Effector memory CD8-positive, alpha-beta T cell (primary cell): ENCODE data around the gene YWHAQ.
"Not testable (repeated sequence)": the region's sequence is repeated elsewhere in the genome, so short reads cannot be mapped to it uniquely, and the experiment has no call there.

Experiments
- ATAC-seq: fragments of 150-1000 bp; cut with Tn5 transposase; replicated peaks from 2 replicates; pipeline ENCODE4 v1.10.0; 2021; ENCODE audit warnings: mild to moderate bottlenecking, moderate library complexity
- DNase-seq, 3 experiments: peaks; one replicate each; pipeline ENCODE4 v3.0.0; 2021
- H3K27ac Mint-ChIP-seq, 2 donors: one replicate each; pipeline ENCODE4 v1.8.0; 2022; ENCODE audit warnings: mild to moderate bottlenecking in 2 of 2, mixed read lengths in 2 of 2, moderate library complexity in 2 of 2
- H3K27me3 Mint-ChIP-seq, 2 donors: one replicate each; pipeline ENCODE4 v1.8.0; 2022; ENCODE audit warnings: mixed read lengths in 2 of 2
- H3K36me3 Mint-ChIP-seq: one replicate; pipeline ENCODE4 v1.8.0; 2022; ENCODE audit warnings: mild to moderate bottlenecking, moderate library complexity, mixed read lengths; ENCODE audit not compliant: insufficient read depth
- H3K4me1 Mint-ChIP-seq, 2 donors: one replicate each; pipeline ENCODE4 v1.8.0; 2022; ENCODE audit warnings: low read depth in 2 of 2, mixed read lengths in 2 of 2
- H3K4me3 Mint-ChIP-seq, 2 donors: one replicate each; pipeline ENCODE4 v1.8.0; 2022; ENCODE audit warnings: mild to moderate bottlenecking in 2 of 2, mixed read lengths in 2 of 2, moderate library complexity in 2 of 2
- H3K9me3 Mint-ChIP-seq, 2 donors: one replicate each; pipeline ENCODE4 v1.8.0; 2022; ENCODE audit warnings: mixed read lengths in 2 of 2

Gene YWHAQ

DNA sequence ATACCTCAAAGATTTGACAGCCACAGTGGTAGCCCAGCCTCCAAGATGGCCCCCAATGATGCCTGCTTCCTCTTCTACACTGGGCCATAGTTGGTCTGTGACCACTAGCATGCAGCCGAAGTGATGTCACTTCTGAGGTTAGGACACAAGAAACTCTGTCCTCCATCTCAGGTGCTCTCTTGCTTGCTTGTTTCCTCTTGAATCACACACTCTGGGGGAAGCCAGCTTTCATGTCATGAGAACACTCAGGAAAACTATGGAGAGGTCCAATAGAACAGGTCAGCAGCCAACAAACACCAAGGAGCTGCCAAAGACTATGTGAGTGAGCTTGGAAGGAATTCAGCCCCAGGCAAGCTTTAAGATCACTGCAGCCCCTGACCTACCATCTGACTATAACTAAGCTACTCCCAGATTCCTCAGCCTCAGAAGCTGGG is 71.8 kb downstream of the YWHAQ start:
- Mint-ChIP-seq H3K27ac (no peak overlapping the region), H3K27me3 (no peaks in the 10 kb centered on the region), H3K4me3 (no peak overlapping the region), H3K9me3 (no peaks in the 10 kb centered on the region), H3K36me3 (peaks cover 15% of the 10 kb centered on the region), H3K4me1 (peaks cover 16 to 22% of the 10 kb centered on the region in 2 donors)
- no peak for ATAC-seq
- DNase-seq: no peak

GRCh38 chr2:9556121-9556743 is 74.6 kb downstream of the YWHAQ start:
- Mint-ChIP-seq H3K4me1 (peaks cover 33 to 41% of the 10 kb centered on the region in 2 donors), H3K4me3 (peak overlapping the region; percentile 96 to 97), H3K27ac (peak overlapping the region; percentile 98), H3K9me3 (no peaks in the 10 kb centered on the region), H3K27me3 (no peaks in the 10 kb centered on the region), H3K36me3 (peaks cover 17% of the 10 kb centered on the region)
- peak; percentile 4 for ATAC-seq
- DNase-seq: peak in 2 of 3 experiments; percentile 8 to 33

- Mint-ChIP-seq H3K9me3 (no peaks in the 10 kb centered on the region), H3K27me3 (no peaks in the 10 kb centered on the region), H3K36me3 (peaks cover 17% of the 10 kb centered on the region), H3K4me1 (peaks cover 35 to 46% of the 10 kb centered on the region in 2 donors), H3K27ac (peak within 1 kb of the TSS; percentile 98), H3K4me3 (peak within 1 kb of the TSS; percentile 96 to 97)
- ATAC-seq (peak; percentile 90), DNase-seq (peak; percentile 74 to 80 (median 76))
Measured at GRCh38 chr2:9555297-9556120, 75.3 kb downstream of the YWHAQ start, which contains the start of gene ADAM17. ADAM17 (minus strand) TSS chr2:9555830; CDS start chr2:9555605, 225 bp downstream.

- H3K4me3 Mint-ChIP-seq: peak overlapping the region; percentile 96 to 97
- H3K36me3 Mint-ChIP-seq: peaks cover 17% of the 10 kb centered on the region
- H3K27me3 Mint-ChIP-seq: no peaks in the 10 kb centered on the region
- ATAC-seq: peak; percentile 19
- no peaks in the 10 kb centered on the region for H3K9me3 Mint-ChIP-seq
- DNase-seq: peak; percentile 7 to 20 (median 9)
- peaks cover 36 to 47% of the 10 kb centered on the region in 2 donors for H3K4me1 Mint-ChIP-seq
- peak overlapping the region; percentile 98 for H3K27ac Mint-ChIP-seq
Measured at GRCh38 chr2:9554921-9555296, 75.9 kb downstream of the YWHAQ start.

- peaks cover 45 to 61% of the 10 kb centered on the region in 2 donors for H3K4me1 Mint-ChIP-seq
Measured at GRCh38 chr2:9552219-9553178, 78.3 kb downstream of the YWHAQ start.

GRCh38 chr2:9550859-9551391 is 79.9 kb downstream of the YWHAQ start:
- Mint-ChIP-seq H3K4me1 (peaks cover 49 to 67% of the 10 kb centered on the region in 2 donors), H3K27ac (peak overlapping the region in 1 of 2 donors; percentile 52)

More at GRCh38 chr2:9552219-9553178, 78.3 kb downstream of the YWHAQ start:
- Mint-ChIP-seq H3K4me3 (peak overlapping the region; percentile 55 to 96), H3K27ac (peak overlapping the region; percentile 84 to 98), H3K27me3 (no peaks in the 10 kb centered on the region), H3K36me3 (peaks cover 17% of the 10 kb centered on the region), H3K9me3 (no peaks in the 10 kb centered on the region)
- DNase-seq: no peak
- ATAC-seq: peak; percentile 25

GRCh38 chr2:9549420-9549819 is 81.4 kb downstream of the YWHAQ start:
- Mint-ChIP-seq H3K27me3 (no peaks in the 10 kb centered on the region), H3K4me3 (no peak overlapping the region)

More at GRCh38 chr2:9550859-9551391, 79.9 kb downstream of the YWHAQ start:
- H3K27me3 Mint-ChIP-seq, H3K9me3 Mint-ChIP-seq, DNase-seq, ATAC-seq: not testable (repeated sequence)
- H3K4me3 Mint-ChIP-seq: peak overlapping the region in 1 of 2 donors; percentile 37
- H3K36me3 Mint-ChIP-seq: peaks cover 16% of the 10 kb centered on the region

DNA sequence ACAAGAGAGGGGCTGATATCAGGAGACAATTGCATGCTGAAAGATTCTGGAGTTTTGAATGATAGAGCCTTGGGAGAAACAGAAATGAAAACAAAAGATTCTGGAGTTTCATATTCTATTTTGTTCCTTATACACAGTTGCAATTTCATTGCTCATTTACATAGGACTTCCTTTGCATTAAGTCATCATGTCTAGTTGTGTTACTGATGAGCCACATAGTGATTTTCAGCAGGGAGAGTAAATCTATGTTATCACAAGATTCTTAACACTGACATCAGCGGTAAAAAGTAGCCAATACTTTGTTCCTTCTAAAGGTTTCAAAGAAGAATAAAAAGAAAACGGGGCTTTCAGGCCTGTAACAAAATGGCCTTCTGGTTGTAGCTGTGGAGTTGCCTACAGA is 82.3 kb downstream of the YWHAQ start:
- Mint-ChIP-seq H3K27me3 (no peaks in the 10 kb centered on the region), H3K9me3 (no peaks in the 10 kb centered on the region), H3K36me3 (peaks cover 2% of the 10 kb centered on the region), H3K27ac (peak overlapping the region; percentile 89 to 91), H3K4me1 (peaks cover 46 to 68% of the 10 kb centered on the region in 2 donors), H3K4me3 (peak overlapping the region; percentile 66 to 70)
- ATAC-seq (peak; percentile 57), DNase-seq (no peak)

More at GRCh38 chr2:9549420-9549819, 81.4 kb downstream of the YWHAQ start:
- peaks cover 46 to 64% of the 10 kb centered on the region in 2 donors for H3K4me1 Mint-ChIP-seq
- H3K36me3 Mint-ChIP-seq: peaks cover 3% of the 10 kb centered on the region
- DNase-seq: no peak
- no peaks in the 10 kb centered on the region for H3K9me3 Mint-ChIP-seq
- peak overlapping the region; percentile 44 to 62 for H3K27ac Mint-ChIP-seq
- ATAC-seq: no peak

- Mint-ChIP-seq H3K9me3 (no peaks in the 10 kb centered on the region), H3K4me1 (peaks cover 42 to 68% of the 10 kb centered on the region in 2 donors), H3K36me3 (peaks cover 3% of the 10 kb centered on the region), H3K4me3 (peak overlapping the region; percentile 23 to 70), H3K27me3 (no peaks in the 10 kb centered on the region), H3K27ac (peak overlapping the region; percentile 13 to 91)
- ATAC-seq (no peak), DNase-seq (no peak)
Measured at GRCh38 chr2:9547262-9547991, 83.4 kb downstream of the YWHAQ start.

GRCh38 chr2:9545502-9545901 is 85.3 kb downstream of the YWHAQ start:
- Mint-ChIP-seq H3K9me3 (no peaks in the 10 kb centered on the region), H3K36me3 (peaks cover 3% of the 10 kb centered on the region), H3K27me3 (no peaks in the 10 kb centered on the region), H3K27ac (peak overlapping the region in 1 of 2 donors; percentile 38), H3K4me1 (peaks cover 34 to 53% of the 10 kb centered on the region in 2 donors), H3K4me3 (no peak overlapping the region)
- ATAC-seq (no peak), DNase-seq (no peak)

GRCh38 chr2:9543557-9543956 is 87.2 kb downstream of the YWHAQ start:
- peak; percentile 53 for ATAC-seq
- peak overlapping the region; percentile 8 to 26 for H3K4me3 Mint-ChIP-seq
- no peaks in the 10 kb centered on the region for H3K27me3 Mint-ChIP-seq
- no peak for DNase-seq
- H3K4me1 Mint-ChIP-seq: peaks cover 28 to 43% of the 10 kb centered on the region in 2 donors
- peak overlapping the region in 1 of 2 donors; percentile 1 for H3K27ac Mint-ChIP-seq
- peaks cover 9% of the 10 kb centered on the region for H3K36me3 Mint-ChIP-seq
- H3K9me3 Mint-ChIP-seq: no peaks in the 10 kb centered on the region

DNA sequence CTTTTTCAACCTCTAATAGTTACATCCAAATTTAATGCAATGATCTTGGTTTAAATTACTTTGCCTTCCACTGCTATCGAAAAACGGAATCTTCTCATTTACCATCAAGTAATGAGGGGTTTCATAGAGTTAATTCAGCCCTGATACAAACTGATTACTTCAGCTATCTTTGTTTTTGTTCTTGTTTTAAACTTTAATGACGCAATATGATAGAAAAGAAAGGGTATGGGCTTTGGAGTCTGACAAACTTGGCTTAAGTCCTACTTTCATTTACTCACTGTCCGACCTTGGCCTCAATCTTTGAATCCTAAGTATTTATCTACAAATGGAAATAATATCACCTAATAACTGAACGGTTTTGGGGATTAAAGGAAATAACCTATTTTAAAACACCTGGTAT is 91.3 kb downstream of the YWHAQ start:
- Mint-ChIP-seq H3K9me3 (no peaks in the 10 kb centered on the region), H3K27ac (no peak overlapping the region), H3K4me3 (no peak overlapping the region), H3K27me3 (no peaks in the 10 kb centered on the region), H3K36me3 (peaks cover 29% of the 10 kb centered on the region), H3K4me1 (peaks cover 16 to 28% of the 10 kb centered on the region in 2 donors)
- DNase-seq (no peak), ATAC-seq (no peak)
